HL-60 (cell line): ENCODE data around the gene NOA1.

Experiments used
- DNase-seq, 2 experiments: peaks; one replicate each; pipeline ENCODE4 v3.0.0-alpha.2; 2010 to 2020; ENCODE audit warnings: low read depth in 1 of 2, low spot score in 1 of 2
- H3K27ac ChIP-seq: fragments of 250-450 bp; sonication (Bioruptor Pico); replicated peaks from 2 replicates; pipeline ENCODE4 v1.5.1; 2020; ENCODE audit warnings: mild to moderate bottlenecking, moderate library complexity
- H3K27me3 ChIP-seq: fragments of 250-450 bp; sonication (Bioruptor Pico); 2 replicates; pipeline ENCODE4 v1.5.1; 2021; ENCODE audit warnings: mild to moderate bottlenecking, moderate library complexity; ENCODE audit not compliant: insufficient read depth, poor library complexity, severe bottlenecking
- H3K4me3 ChIP-seq: replicated peaks from 2 replicates; pipeline ENCODE4 v1.5.1; 2011; ENCODE audit warnings: mild to moderate bottlenecking, control low read depth, low read length; ENCODE audit not compliant: insufficient read depth
- GABPA ChIP-seq: IDR thresholded peaks from 2 replicates; pipeline ENCODE4 v1.6.1; 2012; ENCODE audit warnings: low read depth
- POLR2AphosphoS5 ChIP-seq: IDR thresholded peaks from 2 replicates; pipeline ENCODE4 v1.6.1; 2012; ENCODE audit warnings: low read depth
- SPI1 ChIP-seq: IDR thresholded peaks from 2 replicates; pipeline ENCODE4 v1.6.1; 2012; ENCODE audit warnings: low read depth, mild to moderate bottlenecking, borderline replicate concordance
- TF ChIP-seq, protein P1 (sequence below): IDR thresholded peaks from 2 replicates; pipeline ENCODE4 v1.6.1; 2012; ENCODE audit warnings: low read depth; ENCODE audit not compliant: insufficient replicate concordance
- TF ChIP-seq, protein P2 (sequence below): IDR thresholded peaks from one replicate; pipeline ENCODE4 v1.5.1; 2011; ENCODE audit warnings: low read length, control low read depth, inconsistent platforms; ENCODE audit not compliant: insufficient read depth

NOA1 gene

DNA sequence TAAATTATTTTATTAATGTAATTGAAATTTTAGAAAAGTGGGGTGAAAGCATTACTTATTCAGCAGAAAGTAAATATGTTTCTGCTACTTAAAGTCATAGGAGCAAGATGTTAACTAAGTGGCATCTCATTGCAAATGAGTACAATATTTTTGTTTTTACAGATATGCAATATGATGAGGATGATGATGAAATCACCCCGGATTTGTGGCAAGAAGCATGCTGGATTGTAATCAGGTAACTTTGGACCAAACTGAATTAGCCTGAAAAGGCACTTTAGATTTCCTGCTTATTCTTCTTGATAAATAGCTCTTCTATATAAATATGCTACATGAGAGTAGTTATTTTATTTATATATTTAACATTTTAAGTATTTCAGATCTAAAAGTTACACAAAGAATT, 8.8 kb upstream of the NOA1 start:
- no peak for DNase-seq
- TF ChIP-seq, protein P1, sequence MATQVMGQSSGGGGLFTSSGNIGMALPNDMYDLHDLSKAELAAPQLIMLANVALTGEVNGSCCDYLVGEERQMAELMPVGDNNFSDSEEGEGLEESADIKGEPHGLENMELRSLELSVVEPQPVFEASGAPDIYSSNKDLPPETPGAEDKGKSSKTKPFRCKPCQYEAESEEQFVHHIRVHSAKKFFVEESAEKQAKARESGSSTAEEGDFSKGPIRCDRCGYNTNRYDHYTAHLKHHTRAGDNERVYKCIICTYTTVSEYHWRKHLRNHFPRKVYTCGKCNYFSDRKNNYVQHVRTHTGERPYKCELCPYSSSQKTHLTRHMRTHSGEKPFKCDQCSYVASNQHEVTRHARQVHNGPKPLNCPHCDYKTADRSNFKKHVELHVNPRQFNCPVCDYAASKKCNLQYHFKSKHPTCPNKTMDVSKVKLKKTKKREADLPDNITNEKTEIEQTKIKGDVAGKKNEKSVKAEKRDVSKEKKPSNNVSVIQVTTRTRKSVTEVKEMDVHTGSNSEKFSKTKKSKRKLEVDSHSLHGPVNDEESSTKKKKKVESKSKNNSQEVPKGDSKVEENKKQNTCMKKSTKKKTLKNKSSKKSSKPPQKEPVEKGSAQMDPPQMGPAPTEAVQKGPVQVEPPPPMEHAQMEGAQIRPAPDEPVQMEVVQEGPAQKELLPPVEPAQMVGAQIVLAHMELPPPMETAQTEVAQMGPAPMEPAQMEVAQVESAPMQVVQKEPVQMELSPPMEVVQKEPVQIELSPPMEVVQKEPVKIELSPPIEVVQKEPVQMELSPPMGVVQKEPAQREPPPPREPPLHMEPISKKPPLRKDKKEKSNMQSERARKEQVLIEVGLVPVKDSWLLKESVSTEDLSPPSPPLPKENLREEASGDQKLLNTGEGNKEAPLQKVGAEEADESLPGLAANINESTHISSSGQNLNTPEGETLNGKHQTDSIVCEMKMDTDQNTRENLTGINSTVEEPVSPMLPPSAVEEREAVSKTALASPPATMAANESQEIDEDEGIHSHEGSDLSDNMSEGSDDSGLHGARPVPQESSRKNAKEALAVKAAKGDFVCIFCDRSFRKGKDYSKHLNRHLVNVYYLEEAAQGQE, result no peak
- no peak for TF ChIP-seq POLR2AphosphoS5
- TF ChIP-seq GABPA, result no peak
- no peak for TF ChIP-seq SPI1
- TF ChIP-seq, protein P2, sequence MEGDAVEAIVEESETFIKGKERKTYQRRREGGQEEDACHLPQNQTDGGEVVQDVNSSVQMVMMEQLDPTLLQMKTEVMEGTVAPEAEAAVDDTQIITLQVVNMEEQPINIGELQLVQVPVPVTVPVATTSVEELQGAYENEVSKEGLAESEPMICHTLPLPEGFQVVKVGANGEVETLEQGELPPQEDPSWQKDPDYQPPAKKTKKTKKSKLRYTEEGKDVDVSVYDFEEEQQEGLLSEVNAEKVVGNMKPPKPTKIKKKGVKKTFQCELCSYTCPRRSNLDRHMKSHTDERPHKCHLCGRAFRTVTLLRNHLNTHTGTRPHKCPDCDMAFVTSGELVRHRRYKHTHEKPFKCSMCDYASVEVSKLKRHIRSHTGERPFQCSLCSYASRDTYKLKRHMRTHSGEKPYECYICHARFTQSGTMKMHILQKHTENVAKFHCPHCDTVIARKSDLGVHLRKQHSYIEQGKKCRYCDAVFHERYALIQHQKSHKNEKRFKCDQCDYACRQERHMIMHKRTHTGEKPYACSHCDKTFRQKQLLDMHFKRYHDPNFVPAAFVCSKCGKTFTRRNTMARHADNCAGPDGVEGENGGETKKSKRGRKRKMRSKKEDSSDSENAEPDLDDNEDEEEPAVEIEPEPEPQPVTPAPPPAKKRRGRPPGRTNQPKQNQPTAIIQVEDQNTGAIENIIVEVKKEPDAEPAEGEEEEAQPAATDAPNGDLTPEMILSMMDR, result no peak
- H3K4me3 ChIP-seq, result no peak overlapping the region
- H3K27ac ChIP-seq, result no peak overlapping the region
- H3K27me3 ChIP-seq, result no peaks in the 10 kb centered on the region

DNA sequence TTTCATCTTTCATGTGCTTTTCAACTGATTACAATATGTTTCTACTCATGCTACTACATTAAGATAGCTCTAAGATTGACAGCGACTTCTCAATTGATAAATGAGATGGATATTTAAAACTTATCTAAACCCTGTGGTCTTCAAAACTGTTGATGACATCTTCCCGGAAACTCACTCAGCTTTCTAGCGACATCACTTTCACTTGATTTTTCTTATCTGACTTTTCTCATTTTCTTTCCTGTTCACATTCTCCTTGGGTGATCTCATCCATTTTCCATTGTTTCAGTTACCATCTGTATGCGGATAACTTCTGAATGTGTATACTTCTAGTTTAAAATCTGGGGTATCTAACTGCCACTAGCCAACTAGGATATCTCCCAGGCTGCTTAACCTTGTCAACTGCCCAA, 4.4 kb upstream of the NOA1 start:
- Histone ChIP-seq H3K27ac (no peak overlapping the region), H3K4me3 (no peak overlapping the region)
- TF ChIP-seq GABPA (no peak), POLR2AphosphoS5 (no peak), SPI1 (no peak)
- TF ChIP-seq, protein P1, result no peak
- TF ChIP-seq, protein P2, result no peak

DNA sequence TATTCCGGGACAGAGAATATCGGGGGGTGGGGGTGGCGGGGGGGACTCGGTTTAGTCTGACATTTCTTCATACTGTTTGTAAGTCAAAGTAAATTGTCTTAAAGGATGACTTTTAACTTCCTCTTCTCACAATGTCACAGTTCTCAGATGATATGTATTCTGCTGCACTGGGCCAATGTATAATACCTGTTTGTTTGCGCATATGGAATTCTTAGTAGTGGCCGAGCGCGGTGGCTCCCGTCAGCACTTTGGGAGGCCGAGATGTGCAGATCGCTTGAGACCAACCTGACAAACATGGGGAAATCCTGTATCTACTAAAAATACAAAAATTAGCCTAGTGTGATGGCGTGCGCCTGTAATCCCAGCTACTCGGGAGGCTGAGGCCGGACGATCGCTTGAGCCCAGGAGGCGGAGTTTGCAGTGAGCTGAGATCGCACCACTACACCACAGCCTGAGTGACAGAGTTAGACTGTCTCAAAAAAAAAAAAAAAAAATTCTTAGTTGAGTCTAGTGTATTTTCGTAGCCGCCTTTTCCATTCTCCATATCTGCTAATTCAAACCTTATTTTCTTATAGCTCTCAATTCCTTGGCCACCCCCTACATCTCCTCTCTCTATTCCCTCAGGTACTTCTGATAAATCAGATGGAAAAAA, 2.1 kb upstream of the NOA1 start:
- H3K27ac ChIP-seq, result peak overlapping the region; percentile 95
- H3K27me3 ChIP-seq, result no peaks in the 10 kb centered on the region
- TF ChIP-seq, protein P1, result no peak
- TF ChIP-seq SPI1, result no peak
- no peak for TF ChIP-seq GABPA
- TF ChIP-seq POLR2AphosphoS5, result no peak
- TF ChIP-seq, protein P2, result no peak
- peak in 1 of 2 experiments; percentile 51 for DNase-seq
- peak overlapping the region; percentile 100 for H3K4me3 ChIP-seq

More for the DNA sequence above, 4.4 kb upstream of the NOA1 start:
- H3K27me3 ChIP-seq, result no peaks in the 10 kb centered on the region
- DNase-seq, result no peak
